GM18868 (cell line): ENCODE data around the gene EIF2B2.
A peak's percentile ranks its signal among the peaks of the same experiment; 100 is the strongest.

Source experiments
- ATAC-seq: cut with Tn5 transposase; IDR thresholded peaks from one replicate; pipeline ENCODE4 v1.9.1; 2021; ENCODE audit warnings: mild to moderate bottlenecking, moderate library complexity; ENCODE audit not compliant: unreplicated experiment

EIF2B2 gene

GRCh38 chr14:75002392-75003249, at the start of gene EIF2B2:
Gene EIF2B2, plus strand, starts transcription at chr14:75002921. Its CDS starts 70 bp downstream, at chr14:75002991.
- peak; percentile 99 for ATAC-seq

- ATAC-seq = no peak
These were observed 49.0 kb upstream of the EIF2B2 start for GRCh38 chr14:74953686-74954085.

GRCh38 chr14:74954232-74954946, 48.3 kb upstream of the EIF2B2 start:
- no peak for ATAC-seq

GRCh38 chr14:74954947-74955228, 47.8 kb upstream of the EIF2B2 start:
- no peak for ATAC-seq

GRCh38 chr14:74955229-74956026, 47.3 kb upstream of the EIF2B2 start, which contains the start of gene PGF:
Gene PGF, minus strand, starts transcription at chr14:74955597. Its CDS starts 355 bp downstream, at chr14:74955242.
- no peak for ATAC-seq

GRCh38 chr14:74956027-74956279, 46.8 kb upstream of the EIF2B2 start:
- no peak for ATAC-seq

- ATAC-seq = no peak
These were observed 46.2 kb upstream of the EIF2B2 start for GRCh38 chr14:74956280-74957072.

- no peak for ATAC-seq
These were observed 43.0 kb upstream of the EIF2B2 start for GRCh38 chr14:74959596-74960180.

GRCh38 chr14:74960736-74961135, 42.0 kb upstream of the EIF2B2 start:
- no peak for ATAC-seq

- ATAC-seq = no peak
These were observed 41.3 kb upstream of the EIF2B2 start for GRCh38 chr14:74961238-74961911.

- ATAC-seq = no peak
These were observed 40.7 kb upstream of the EIF2B2 start for GRCh38 chr14:74962046-74962445.

- no peak for ATAC-seq
These were observed 40.2 kb upstream of the EIF2B2 start for GRCh38 chr14:74962493-74962892.

- peak; percentile 54 for ATAC-seq
These were observed 39.5 kb upstream of the EIF2B2 start for GRCh38 chr14:74963178-74963704.

GRCh38 chr14:74963705-74964271, 38.9 kb upstream of the EIF2B2 start:
- ATAC-seq = no peak

- ATAC-seq = no peak
These were observed 37.8 kb upstream of the EIF2B2 start for GRCh38 chr14:74964787-74965485.

- no peak for ATAC-seq
These were observed 37.1 kb upstream of the EIF2B2 start for GRCh38 chr14:74965486-74966153.

GRCh38 chr14:74968811-74969210, 33.9 kb upstream of the EIF2B2 start:
- no peak for ATAC-seq

GRCh38 chr14:74973003-74973653, 29.6 kb upstream of the EIF2B2 start:
- ATAC-seq = no peak
